Measurements from ENCODE around the gene MROH2A.

MROH2A gene

GRCh38 chr2:233766416-233766815 lies 11.7 kb upstream of the MROH2A start:
- no peak for DNase-seq

GRCh38 chr2:233768076-233768475 lies 10.1 kb upstream of the MROH2A start:
- DNase-seq: no peak

- DNase-seq: no peak
Measured at GRCh38 chr2:233769260-233769659, 8.9 kb upstream of the MROH2A start.

GRCh38 chr2:233772153-233772552 lies 6.0 kb upstream of the MROH2A start:
- DNase-seq: no peak

GRCh38 chr2:233772583-233772982 lies 5.5 kb upstream of the MROH2A start:
- DNase-seq: no peak

GRCh38 chr2:233773854-233774253 lies 4.3 kb upstream of the MROH2A start:
- DNase-seq: no peak

GRCh38 chr2:233775414-233775813 lies 2.7 kb upstream of the MROH2A start:
- DNase-seq: no peak

GRCh38 chr2:233779722-233780121 lies 1.6 kb downstream of the MROH2A start:
- no peak for DNase-seq

GRCh38 chr2:233780771-233781170 lies 2.6 kb downstream of the MROH2A start:
- DNase-seq: no peak

GRCh38 chr2:233789554-233789953 lies 11.4 kb downstream of the MROH2A start:
- DNase-seq: no peak

GRCh38 chr2:233791151-233791882 lies 13.2 kb downstream of the MROH2A start:
- DNase-seq: no peak

GRCh38 chr2:233791883-233792329 lies 13.8 kb downstream of the MROH2A start:
- DNase-seq: no peak

GRCh38 chr2:233792720-233793119 lies 14.6 kb downstream of the MROH2A start:
- DNase-seq: no peak

GRCh38 chr2:233793465-233794127 lies 15.5 kb downstream of the MROH2A start:
- DNase-seq: no peak

GRCh38 chr2:233794128-233794658 lies 16.1 kb downstream of the MROH2A start:
- DNase-seq: no peak

- DNase-seq: no peak
Measured at GRCh38 chr2:233795735-233796171, 17.6 kb downstream of the MROH2A start.

- DNase-seq: no peak
Measured at GRCh38 chr2:233796254-233796653, 18.1 kb downstream of the MROH2A start.

- DNase-seq: no peak
Measured at GRCh38 chr2:233798335-233799086, 20.4 kb downstream of the MROH2A start.

- no peak for DNase-seq
Measured at GRCh38 chr2:233799087-233799665, 21.0 kb downstream of the MROH2A start.

GRCh38 chr2:233799716-233800115 lies 21.6 kb downstream of the MROH2A start:
- no peak for DNase-seq

- no peak for DNase-seq
Measured at GRCh38 chr2:233800208-233800607, 22.1 kb downstream of the MROH2A start.

GRCh38 chr2:233801357-233802131 lies 23.4 kb downstream of the MROH2A start:
- no peak for DNase-seq
